Lower lobe of right lung (tissue), 2 donors: ENCODE results near the gene SMYD3. TPM values are rescaled to one million over a fixed set of nuclear protein-coding genes. Genes with fewer than 3 reads are reported as not detected.

Source experiments
- ATAC-seq, 2 donors: fragments of 200-7000 bp; cut with Tn5 transposase; one replicate each; pipeline ENCODE4 v1.9.1; 2020 to 2022; ENCODE audit warnings: mild to moderate bottlenecking in 2 of 2, moderate library complexity in 2 of 2
- DNase-seq: peaks from one replicate; pipeline ENCODE4 v3.0.0-alpha.2; 2020
- H3K27ac ChIP-seq: fragments of 200-600 bp; one replicate; pipeline ENCODE4 v1.8.0; 2022
- H3K27me3 ChIP-seq: fragments of 200-600 bp; one replicate; pipeline ENCODE4 v1.8.0; 2022; ENCODE audit warnings: low read depth
- H3K36me3 ChIP-seq: fragments of 200-600 bp; one replicate; pipeline ENCODE4 v1.8.0; 2022; ENCODE audit warnings: mild to moderate bottlenecking
- H3K4me1 ChIP-seq: fragments of 200-600 bp; one replicate; pipeline ENCODE4 v1.8.0; 2022
- H3K4me3 ChIP-seq: fragments of 200-600 bp; one replicate; pipeline ENCODE4 v1.8.0; 2022; ENCODE audit warnings: mild to moderate bottlenecking
- H3K9me3 ChIP-seq: fragments of 200-600 bp; one replicate; pipeline ENCODE4 v1.8.0; 2022
- CTCF ChIP-seq: fragments of 200-600 bp; IDR thresholded peaks from one replicate; pipeline ENCODE4 v1.8.0; 2022; ENCODE audit warnings: antibody characterized with exemption, mild to moderate bottlenecking
- intact Hi-C: fragments of 100-400 bp; cut with DNase I; formaldehyde crosslinking; loops from one replicate; pipeline ENCODE4 v1.11.0; 2022
- total RNA-seq: library from RNA; stranded (reverse); fragmentation: NEBNext Ultra II Directional; extraction: Animal tissue kit (Norgen Biotek cat#: 25700); gene quantifications from one replicate; pipeline ENCODE4 v1.2.1, GENCODE V29; 2021
- donor health status: DM: no; HTN: yes; CAD: no; lungs with severe emphysema.

SMYD3 gene
- total RNA-seq, 1 donor from 2014 or later = 20.5 TPM

GRCh38 chr1:246108278-246108925 is 398.7 kb downstream of the SMYD3 start:
- intact Hi-C loops = no loop called here
- H3K9me3 ChIP-seq = no peaks in the 10 kb centered on the region
- ATAC-seq = no peak

GRCh38 chr1:246107516-246108277 is 399.4 kb downstream of the SMYD3 start:
- no peak overlapping the region for H3K27ac ChIP-seq
- H3K27me3 ChIP-seq = no peaks in the 10 kb centered on the region
- no peaks in the 10 kb centered on the region for H3K36me3 ChIP-seq
- intact Hi-C loops = no loop called here
- H3K9me3 ChIP-seq = no peaks in the 10 kb centered on the region
- no peak for TF ChIP-seq CTCF
- DNase-seq (no peak), ATAC-seq (no peak)
- no peak overlapping the region for H3K4me3 ChIP-seq
- H3K4me1 ChIP-seq = no peaks in the 10 kb centered on the region

More at GRCh38 chr1:246108278-246108925, 398.7 kb downstream of the SMYD3 start:
- no peaks in the 10 kb centered on the region for H3K36me3 ChIP-seq
- no peak overlapping the region for H3K4me3 ChIP-seq
- no peaks in the 10 kb centered on the region for H3K27me3 ChIP-seq
- no peak overlapping the region for H3K27ac ChIP-seq
- H3K4me1 ChIP-seq = no peaks in the 10 kb centered on the region
- TF ChIP-seq CTCF = no peak
- DNase-seq = no peak

- Histone ChIP-seq H3K4me3 (no peak overlapping the region), H3K9me3 (no peaks in the 10 kb centered on the region), H3K27ac (no peak overlapping the region), H3K27me3 (no peaks in the 10 kb centered on the region), H3K36me3 (no peaks in the 10 kb centered on the region), H3K4me1 (no peaks in the 10 kb centered on the region)
- TF ChIP-seq CTCF = no peak
- intact Hi-C loops = no loop called here
- DNase-seq = no peak
- no peak for ATAC-seq
These were observed 400.7 kb downstream of the SMYD3 start for GRCh38 chr1:246106342-246106763.

GRCh38 chr1:246104927-246105326 is 402.2 kb downstream of the SMYD3 start:
- intact Hi-C loops = no loop called here
- H3K4me1 ChIP-seq = no peaks in the 10 kb centered on the region

GRCh38 chr1:246099570-246099969 is 407.5 kb downstream of the SMYD3 start:
- H3K27ac ChIP-seq = no peak overlapping the region
- H3K4me3 ChIP-seq = no peak overlapping the region
- no peaks in the 10 kb centered on the region for H3K27me3 ChIP-seq
- ATAC-seq = no peak
- H3K4me1 ChIP-seq = no peaks in the 10 kb centered on the region
- no peaks in the 10 kb centered on the region for H3K36me3 ChIP-seq
- no peak for DNase-seq
- intact Hi-C loops = no loop called here
- H3K9me3 ChIP-seq = no peaks in the 10 kb centered on the region
- no peak for TF ChIP-seq CTCF

More at GRCh38 chr1:246104927-246105326, 402.2 kb downstream of the SMYD3 start:
- Histone ChIP-seq H3K4me3 (no peak overlapping the region), H3K9me3 (no peaks in the 10 kb centered on the region), H3K36me3 (no peaks in the 10 kb centered on the region), H3K27me3 (no peaks in the 10 kb centered on the region), H3K27ac (no peak overlapping the region)
- no peak for DNase-seq
- no peak for TF ChIP-seq CTCF
- ATAC-seq = no peak
